ENCODE data around the gene GREM2. TPM values are rescaled to one million over a fixed set of nuclear protein-coding genes. Genes with fewer than 3 reads are reported as not detected.

GREM2 gene
- polyA plus RNA-seq, 1 donor from 2014 or later = 0.85 TPM

GRCh38 chr1:240475832-240476231, 136.1 kb downstream of the GREM2 start:
- Histone ChIP-seq H3K27me3 (ENCODE audit: insufficient read depth, low read depth, low read length) (no peaks in the 10 kb centered on the region), H3K4me2 (ENCODE audit: low read length) (no peak overlapping the region), H3K9me3 (ENCODE audit: low read length) (no peaks in the 10 kb centered on the region), H3K27ac (ENCODE audit: low read length) (no peak overlapping the region), H4K20me1 (ENCODE audit: insufficient read depth) (no peaks in the 10 kb centered on the region), H3K79me2 (replicated peaks; ENCODE audit: insufficient read depth, low read length) (no peaks in the 10 kb centered on the region), H3K9ac (ENCODE audit: low read length) (no peak overlapping the region), H3K36me3 (ENCODE audit: insufficient read depth, low read length) (no peaks in the 10 kb centered on the region), H3K9me2 (ENCODE audit: insufficient read depth, low read length) (no peaks in the 10 kb centered on the region), H3F3A (ENCODE audit: insufficient read depth, low read length, poor library complexity, severe bottlenecking) (no peaks in the 10 kb centered on the region), H2AFZ (ENCODE audit: low read depth, low read length) (no peak overlapping the region), H3K4me3 (ENCODE audit: low read length) (no peak overlapping the region)
- TF ChIP-seq CTCF (IDR thresholded peaks at IDR 0.05; ENCODE audit: poor library complexity, severe bottlenecking) = no peak
- TF ChIP-seq POLR2AphosphoS5 (IDR thresholded peaks at IDR 0.05) = no peak
- no peak for TF ChIP-seq MXI1 (conservative IDR thresholded peaks at IDR 0.05; ENCODE audit: poor library complexity, severe bottlenecking)
- no peak for TF ChIP-seq REST (IDR thresholded peaks at IDR 0.05; ENCODE audit: borderline replicate concordance)
- no peak for TF ChIP-seq EZH2 (IDR thresholded peaks at IDR 0.05; ENCODE audit: borderline replicate concordance, insufficient read depth, low read length, poor library complexity, severe bottlenecking)
- no peak for TF ChIP-seq SMC3 (conservative IDR thresholded peaks at IDR 0.05; ENCODE audit: poor library complexity)
- TF ChIP-seq EP300 (conservative IDR thresholded peaks at IDR 0.05; ENCODE audit: poor library complexity, severe bottlenecking) = no peak
- TF ChIP-seq TAF1 (IDR thresholded peaks at IDR 0.05; ENCODE audit: low read depth) = no peak
- no peak for TF ChIP-seq RAD21 (conservative IDR thresholded peaks at IDR 0.05)

- no peaks in the 10 kb centered on the region for H3K36me3 ChIP-seq (ENCODE audit: insufficient read depth, low read length)
Observed at GRCh38 chr1:240474133-240474614, 137.8 kb downstream of the GREM2 start.

More at GRCh38 chr1:240474133-240474614, 137.8 kb downstream of the GREM2 start:
- Histone ChIP-seq H3K79me2 (replicated peaks; ENCODE audit: insufficient read depth, low read length) (no peaks in the 10 kb centered on the region), H3K9ac (ENCODE audit: low read length) (no peak overlapping the region), H3K4me2 (ENCODE audit: low read length) (no peak overlapping the region), H4K20me1 (ENCODE audit: insufficient read depth) (no peaks in the 10 kb centered on the region), H3K27ac (ENCODE audit: low read length) (no peak overlapping the region), H3K27me3 (ENCODE audit: insufficient read depth, low read depth, low read length) (no peaks in the 10 kb centered on the region), H3K4me3 (ENCODE audit: low read length) (no peak overlapping the region), H2AFZ (ENCODE audit: low read depth, low read length) (no peak overlapping the region), H3K9me3 (ENCODE audit: low read length) (no peaks in the 10 kb centered on the region), H3F3A (ENCODE audit: insufficient read depth, low read length, poor library complexity, severe bottlenecking) (no peaks in the 10 kb centered on the region), H3K9me2 (ENCODE audit: insufficient read depth, low read length) (no peaks in the 10 kb centered on the region)
- TF ChIP-seq POLR2AphosphoS5 (IDR thresholded peaks at IDR 0.05) = no peak
- no peak for TF ChIP-seq CTCF (IDR thresholded peaks at IDR 0.05; ENCODE audit: poor library complexity, severe bottlenecking)
